Spleen (tissue), 7 donors: ENCODE measurements around the gene ZBP1.

Source experiments
- CTCF ChIP-seq, 11 experiments: fragments of 200-600 bp in 7 of 11; fragments of 450-650 bp in 4 of 11; sonication (generic) in 4 of 11; IDR thresholded peaks in 8 of 11; conservative IDR thresholded peaks in 3 of 11; 1 replicate in 7 of 11; 2 replicates in 4 of 11; pipeline versions ENCODE4 v1.4.0 to v1.8.0; 2016 to 2021; ENCODE audit warnings: antibody characterized with exemption in 11 of 11, inconsistent platforms in 4 of 11, mild to moderate bottlenecking in 1 of 11
- POLR2A ChIP-seq, 3 donors: fragments of 450-650 bp; IDR thresholded peaks; one replicate each; pipeline ENCODE4 v1.5.1; 2017; ENCODE audit warnings: antibody characterized with exemption in 3 of 3, mild to moderate bottlenecking in 1 of 3
- POLR2AphosphoS5 ChIP-seq, 3 donors: sonication (generic); formaldehyde crosslinking; IDR thresholded peaks; one replicate each; pipeline ENCODE4 v1.5.1; 2017; ENCODE audit warnings: antibody characterized with exemption in 3 of 3
- donor health status: DM: no; HTN: no; CAD: no; lungs with moderate emphysema.
- donor health status: DM: no; HTN: no; CAD: no.
- donor health status: DM: no; HTN: no; CAD: no.

DNA sequence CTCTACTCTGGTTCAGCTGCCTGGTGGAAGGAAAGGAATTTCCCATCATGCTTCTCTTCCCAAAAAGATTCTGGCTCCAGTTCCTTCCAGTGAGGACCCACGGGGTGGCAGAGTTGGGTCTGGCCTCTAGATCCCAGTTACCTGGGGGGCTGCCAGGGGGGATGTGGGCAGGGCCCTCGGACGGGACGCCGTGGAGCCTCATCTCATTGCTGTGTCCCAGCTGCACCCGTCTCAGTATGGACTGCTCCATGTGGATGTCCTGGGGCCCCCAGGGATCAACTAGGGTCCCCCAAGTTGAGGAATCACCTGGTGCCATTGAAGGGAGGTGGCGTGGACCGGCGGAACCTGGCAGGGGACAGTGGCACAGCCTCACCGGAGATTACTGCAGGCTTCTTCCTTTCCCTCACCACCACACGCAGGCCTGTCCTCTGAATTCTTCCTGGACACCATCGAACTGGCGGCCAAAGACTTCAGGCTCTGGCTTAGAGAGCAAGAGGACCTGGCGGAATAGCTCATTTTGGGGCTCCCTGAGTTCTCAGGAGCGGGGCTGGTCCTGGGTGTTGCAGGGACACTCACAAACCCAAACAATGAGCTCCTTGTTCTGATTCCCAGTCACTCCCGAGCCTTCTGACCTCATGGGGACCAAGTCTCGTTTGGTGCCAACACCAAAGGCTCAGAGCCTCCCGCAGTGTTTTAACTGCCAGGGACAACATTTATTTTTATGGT, 8.5 kb downstream of the ZBP1 start:
- TF ChIP-seq POLR2AphosphoS5 (IDR thresholded peaks at IDR 0.05) (no peak), POLR2A (IDR thresholded peaks at IDR 0.05) (no peak), CTCF (IDR thresholded peaks at IDR 0.05 in 8 of 11, conservative IDR thresholded peaks at IDR 0.05 in 3 of 11) (no peak)
